Neural progenitor cell (in vitro differentiated cells): Measurements from ENCODE around the gene MITD1. TPM values are rescaled to one million over a fixed set of nuclear protein-coding genes. Genes with fewer than 3 reads are reported as not detected.
"Not testable (repeated sequence)": the region's sequence is repeated elsewhere in the genome, so short reads cannot be mapped to it uniquely, and the experiment has no call there.

Experiments used
- DNase-seq: peaks from one replicate; pipeline ENCODE4 v3.0.0-alpha.2; 2016; ENCODE audit warnings: low spot score
- H2AFZ ChIP-seq: fragments of 200-600 bp; sonication (generic); replicated peaks from 2 replicates; pipeline ENCODE4 v1.6.1; 2016; ENCODE audit warnings: antibody characterized with exemption
- H3F3A ChIP-seq: fragments of 200-600 bp; sonication (generic); 2 replicates; pipeline ENCODE4 v1.6.1; 2016; ENCODE audit warnings: antibody characterized with exemption, low read depth
- H3K27ac ChIP-seq: fragments of 200-600 bp; sonication (generic); 2 replicates; pipeline ENCODE4 v1.5.1; 2016; ENCODE audit warnings: mild to moderate bottlenecking
- H3K27me3 ChIP-seq: fragments of 200-600 bp; sonication (generic); 2 replicates; pipeline ENCODE4 v1.6.1; 2016; ENCODE audit warnings: mild to moderate bottlenecking, moderate library complexity
- H3K36me3 ChIP-seq: fragments of 200-600 bp; sonication (generic); 2 replicates; pipeline ENCODE4 v1.5.1; 2016
- H3K4me1 ChIP-seq: fragments of 200-600 bp; sonication (generic); 2 replicates; pipeline ENCODE4 v1.6.1; 2016; ENCODE audit warnings: mixed run types
- H3K4me2 ChIP-seq: fragments of 200-600 bp; sonication (generic); 2 replicates; pipeline ENCODE4 v1.6.1; 2016
- H3K4me3 ChIP-seq: fragments of 200-600 bp; sonication (generic); 2 replicates; pipeline ENCODE4 v1.5.1; 2016
- H3K79me2 ChIP-seq: fragments of 200-600 bp; sonication (generic); 2 replicates; pipeline ENCODE4 v1.6.1; 2016; ENCODE audit warnings: low read depth
- H3K9ac ChIP-seq: fragments of 200-600 bp; sonication (generic); 2 replicates; pipeline ENCODE4 v1.6.1; 2016
- H3K9me3 ChIP-seq: fragments of 200-600 bp; sonication (generic); 2 replicates; pipeline ENCODE4 v1.5.1; 2016; ENCODE audit warnings: low read depth
- H4K20me1 ChIP-seq: fragments of 200-600 bp; sonication (generic); 2 replicates; pipeline ENCODE4 v1.6.1; 2016; ENCODE audit warnings: low read depth
- H3K27ac Mint-ChIP-seq: 3 replicates; pipeline ENCODE4 v1.8.0; 2021; ENCODE audit warnings: mixed read lengths
- H3K27me3 Mint-ChIP-seq: 2 replicates; pipeline ENCODE4 v1.8.0; 2022; ENCODE audit warnings: low read depth, mild to moderate bottlenecking, inconsistent platforms, moderate library complexity, mixed read lengths; ENCODE audit not compliant: insufficient read depth
- H3K36me3 Mint-ChIP-seq: 3 replicates; pipeline ENCODE4 v1.8.0; 2021; ENCODE audit warnings: mixed read lengths
- H3K4me1 Mint-ChIP-seq: 3 replicates; pipeline ENCODE4 v1.8.0; 2021; ENCODE audit warnings: mixed read lengths
- H3K4me3 Mint-ChIP-seq: 3 replicates; pipeline ENCODE4 v1.8.0; 2021; ENCODE audit warnings: mild to moderate bottlenecking, moderate library complexity, mixed read lengths
- H3K9me3 Mint-ChIP-seq: 3 replicates; pipeline ENCODE4 v1.8.0; 2020; ENCODE audit warnings: mixed read lengths
- EZH2 ChIP-seq: fragments of 200-600 bp; sonication (generic); IDR thresholded peaks from 2 replicates; pipeline ENCODE4 v1.6.1; 2017; ENCODE audit warnings: antibody characterized with exemption, mild to moderate bottlenecking, moderate library complexity
- EZH2phosphoT487 ChIP-seq: fragments of 200-600 bp; sonication (generic); IDR thresholded peaks from 2 replicates; pipeline ENCODE4 v1.6.1; 2017; ENCODE audit warnings: antibody characterized with exemption
- total RNA-seq: library from RNA; depleted of rRNA; stranded (reverse); fragments of >200 nt; gene quantifications from 2 replicates; pipeline ENCODE4 v1.2.3, GENCODE V29; 2015; ENCODE audit warnings: low replicate concordance
- TF ChIP-seq, protein P1 (sequence below): fragments of 200-600 bp; sonication (generic); IDR thresholded peaks from 2 replicates; pipeline ENCODE4 v1.5.1; 2017; ENCODE audit warnings: antibody characterized with exemption, mild to moderate bottlenecking

The MITD1 gene
- total RNA-seq, 1 donor from 2014 or later: 82.3 TPM

DNA sequence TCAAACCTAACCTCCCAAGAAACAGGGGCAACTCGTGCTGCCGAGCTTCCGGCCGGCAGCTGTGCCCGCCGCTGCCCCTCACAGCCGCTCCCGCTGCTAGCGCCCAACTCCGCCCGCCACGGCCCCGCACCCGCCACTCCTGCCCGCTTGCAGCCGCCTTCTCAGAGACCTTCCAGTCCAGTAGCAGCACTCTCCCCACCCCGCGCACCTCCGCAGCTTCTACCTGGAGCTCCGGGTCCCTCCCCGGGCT is 40.1 kb downstream of the MITD1 start:
- Histone ChIP-seq H2AFZ (peak overlapping the region; percentile 93), H3K27ac (no peak overlapping the region), H3K9ac (no peak overlapping the region), H4K20me1 (no peaks in the 10 kb centered on the region), H3K4me2 (peak overlapping the region; percentile 85), H3K27me3 (peaks cover 10% of the 10 kb centered on the region), H3K79me2 (peaks cover 12% of the 10 kb centered on the region), H3K4me1 (peaks cover 12% of the 10 kb centered on the region), H3K9me3 (no peaks in the 10 kb centered on the region), H3F3A (peaks cover 30% of the 10 kb centered on the region), H3K4me3 (peak overlapping the region; percentile 79), H3K36me3 (no peaks in the 10 kb centered on the region)
- Mint-ChIP-seq H3K9me3 (peaks cover 5% of the 10 kb centered on the region), H3K27ac (no peak overlapping the region), H3K4me3 (peak overlapping the region; percentile 96), H3K4me1 (peaks cover 7% of the 10 kb centered on the region), H3K36me3 (no peaks in the 10 kb centered on the region), H3K27me3 (peaks cover 14% of the 10 kb centered on the region)
- TF ChIP-seq EZH2 (no peak), EZH2phosphoT487 (no peak)
- TF ChIP-seq, protein P1, sequence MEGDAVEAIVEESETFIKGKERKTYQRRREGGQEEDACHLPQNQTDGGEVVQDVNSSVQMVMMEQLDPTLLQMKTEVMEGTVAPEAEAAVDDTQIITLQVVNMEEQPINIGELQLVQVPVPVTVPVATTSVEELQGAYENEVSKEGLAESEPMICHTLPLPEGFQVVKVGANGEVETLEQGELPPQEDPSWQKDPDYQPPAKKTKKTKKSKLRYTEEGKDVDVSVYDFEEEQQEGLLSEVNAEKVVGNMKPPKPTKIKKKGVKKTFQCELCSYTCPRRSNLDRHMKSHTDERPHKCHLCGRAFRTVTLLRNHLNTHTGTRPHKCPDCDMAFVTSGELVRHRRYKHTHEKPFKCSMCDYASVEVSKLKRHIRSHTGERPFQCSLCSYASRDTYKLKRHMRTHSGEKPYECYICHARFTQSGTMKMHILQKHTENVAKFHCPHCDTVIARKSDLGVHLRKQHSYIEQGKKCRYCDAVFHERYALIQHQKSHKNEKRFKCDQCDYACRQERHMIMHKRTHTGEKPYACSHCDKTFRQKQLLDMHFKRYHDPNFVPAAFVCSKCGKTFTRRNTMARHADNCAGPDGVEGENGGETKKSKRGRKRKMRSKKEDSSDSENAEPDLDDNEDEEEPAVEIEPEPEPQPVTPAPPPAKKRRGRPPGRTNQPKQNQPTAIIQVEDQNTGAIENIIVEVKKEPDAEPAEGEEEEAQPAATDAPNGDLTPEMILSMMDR: no peak
- peak; percentile 79 for DNase-seq

DNA sequence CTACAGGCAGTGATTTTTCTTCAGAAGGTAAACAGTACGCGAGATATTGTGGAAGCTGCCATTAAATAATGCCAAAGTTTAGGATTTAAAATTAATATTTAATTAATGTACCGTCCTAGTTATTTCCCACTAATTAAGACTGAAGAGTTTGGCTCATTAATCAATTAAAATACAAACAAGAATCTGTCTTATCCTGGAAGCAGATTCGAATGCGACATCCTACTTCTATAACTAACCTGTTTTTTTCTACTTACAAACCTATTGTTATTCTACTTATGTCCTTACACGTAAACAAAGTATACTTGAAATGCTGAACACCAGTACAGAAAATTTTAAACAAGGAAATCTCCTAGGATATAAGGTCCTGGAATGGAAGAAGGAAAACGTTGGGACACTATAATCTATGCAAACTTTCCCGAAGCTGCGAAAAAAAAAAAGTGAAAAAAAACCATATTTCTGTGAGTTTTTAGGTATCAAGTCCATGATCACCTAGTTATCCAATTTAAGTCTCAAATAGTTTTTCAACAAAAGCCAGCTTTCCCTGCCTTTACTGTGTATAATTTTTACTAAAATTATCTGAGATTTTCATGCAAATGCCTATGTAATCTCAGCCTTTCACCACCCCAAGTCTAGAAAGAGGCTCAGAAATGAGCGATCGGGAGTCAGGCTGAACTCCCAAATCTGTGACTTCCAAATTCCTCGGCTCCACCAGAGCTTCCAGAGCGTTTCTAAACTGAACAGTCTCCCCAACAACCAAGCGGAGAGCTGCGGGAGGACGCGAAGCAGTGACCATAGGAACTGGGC is 40.6 kb downstream of the MITD1 start:
- TF ChIP-seq EZH2phosphoT487: no peak
- TF ChIP-seq, protein P1: no peak
- TF ChIP-seq EZH2: no peak
- peaks cover 10% of the 10 kb centered on the region for H3K27me3 ChIP-seq
- DNase-seq: no peak
- H3K9me3 ChIP-seq: no peaks in the 10 kb centered on the region
- H3K36me3 Mint-ChIP-seq: peaks cover 2% of the 10 kb centered on the region
- peak overlapping the region; percentile 79 for H3K4me3 ChIP-seq
- H3F3A ChIP-seq: peaks cover 30% of the 10 kb centered on the region
- peak overlapping the region; percentile 96 for H3K4me3 Mint-ChIP-seq
- peaks cover 14% of the 10 kb centered on the region for H3K27me3 Mint-ChIP-seq
- H3K9ac ChIP-seq: peak overlapping the region; percentile 15
- peaks cover 7% of the 10 kb centered on the region for H3K4me1 Mint-ChIP-seq
- H2AFZ ChIP-seq: peak overlapping the region; percentile 93
- peaks cover 12% of the 10 kb centered on the region for H3K79me2 ChIP-seq
- H3K9me3 Mint-ChIP-seq: peaks cover 9% of the 10 kb centered on the region
- H3K36me3 ChIP-seq: no peaks in the 10 kb centered on the region
- peaks cover 12% of the 10 kb centered on the region for H3K4me1 ChIP-seq
- peak overlapping the region; percentile 63 for H3K27ac Mint-ChIP-seq
- H4K20me1 ChIP-seq: no peaks in the 10 kb centered on the region
- no peak overlapping the region for H3K27ac ChIP-seq
- H3K4me2 ChIP-seq: peak overlapping the region; percentile 85

- Histone ChIP-seq H3K79me2 (peaks cover 12% of the 10 kb centered on the region), H3F3A (peaks cover 30% of the 10 kb centered on the region), H4K20me1 (no peaks in the 10 kb centered on the region), H3K4me2 (no peak overlapping the region), H3K27me3 (peaks cover 10% of the 10 kb centered on the region), H3K9me3 (no peaks in the 10 kb centered on the region), H3K27ac (no peak overlapping the region), H3K36me3 (no peaks in the 10 kb centered on the region), H2AFZ (no peak overlapping the region), H3K4me3 (no peak overlapping the region), H3K9ac (no peak overlapping the region), H3K4me1 (peaks cover 12% of the 10 kb centered on the region)
- Mint-ChIP-seq H3K27ac (no peak overlapping the region), H3K4me1 (peaks cover 7% of the 10 kb centered on the region), H3K36me3 (peaks cover 8% of the 10 kb centered on the region), H3K9me3 (peaks cover 16% of the 10 kb centered on the region), H3K4me3 (no peak overlapping the region), H3K27me3 (peaks cover 16% of the 10 kb centered on the region)
- no peak for TF ChIP-seq EZH2phosphoT487
- TF ChIP-seq, protein P1: no peak
- no peak for TF ChIP-seq EZH2
- DNase-seq: no peak
Observed at GRCh38 chr2:99139003-99139402, 41.9 kb downstream of the MITD1 start.

DNA sequence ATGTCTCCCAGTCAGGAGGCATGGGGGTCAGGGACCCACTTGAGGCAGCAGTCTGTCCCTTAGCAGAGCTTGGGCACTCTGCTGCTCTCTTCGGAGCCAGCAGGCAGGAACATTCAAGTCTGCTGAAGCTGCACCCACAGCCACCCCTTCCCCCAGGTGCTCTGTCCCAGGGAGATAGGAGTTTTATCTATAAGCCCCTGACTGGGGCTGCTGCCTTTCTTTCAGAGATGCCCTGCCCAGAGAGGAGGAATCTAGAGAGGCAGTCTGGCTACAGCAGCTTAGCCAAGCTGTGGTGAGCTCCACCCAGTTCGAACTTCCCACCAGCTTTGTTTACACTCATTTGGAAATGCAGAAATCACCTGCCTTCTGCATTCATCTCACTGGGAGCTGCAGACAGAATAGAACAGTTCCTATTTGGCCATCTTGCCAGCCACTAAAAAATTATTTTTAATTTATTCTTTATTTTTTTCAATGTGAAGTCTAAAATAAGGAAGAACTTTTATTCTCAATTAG is 45.8 kb downstream of the MITD1 start:
- peaks cover 51% of the 10 kb centered on the region for H3K9me3 Mint-ChIP-seq
- DNase-seq, H3K4me1 Mint-ChIP-seq, H3K4me2 ChIP-seq, H3K4me3 ChIP-seq, H2AFZ ChIP-seq, H3K27ac Mint-ChIP-seq, H3K27me3 ChIP-seq, H3F3A ChIP-seq, H3K27ac ChIP-seq, H3K27me3 Mint-ChIP-seq, H3K9ac ChIP-seq, H3K36me3 ChIP-seq, H3K4me1 ChIP-seq, H3K4me3 Mint-ChIP-seq, H4K20me1 ChIP-seq: not testable (repeated sequence)
- H3K9me3 ChIP-seq: peaks cover 18% of the 10 kb centered on the region
- peaks cover 12% of the 10 kb centered on the region for H3K79me2 ChIP-seq
- peaks cover 22% of the 10 kb centered on the region for H3K36me3 Mint-ChIP-seq
